HG03097 (cell line): ENCODE results near the gene DNMT3L.
"Not testable (repeated sequence)": the region's sequence is repeated elsewhere in the genome, so short reads cannot be mapped to it uniquely, and the experiment has no call there.

Experiments
- ATAC-seq: cut with Tn5 transposase; IDR thresholded peaks from one replicate; pipeline ENCODE4 v1.9.1; 2021; ENCODE audit not compliant: unreplicated experiment, low FRiP score

DNMT3L gene

GRCh38 chr21:44261675-44262295 lies at the start of gene DNMT3L:
Gene DNMT3L, minus strand, starts transcription at chr21:44261897. Its CDS starts 638 bp downstream, at chr21:44261259.
- no peak for ATAC-seq

- ATAC-seq: no peak
Observed at GRCh38 chr21:44310628-44311507, 49.2 kb upstream of the DNMT3L start.

GRCh38 chr21:44306936-44307704 lies 45.4 kb upstream of the DNMT3L start:
- no peak for ATAC-seq

GRCh38 chr21:44305691-44306090 lies 44.0 kb upstream of the DNMT3L start:
- no peak for ATAC-seq

GRCh38 chr21:44304877-44305293 lies 43.2 kb upstream of the DNMT3L start:
- no peak for ATAC-seq

- no peak for ATAC-seq
Observed at GRCh38 chr21:44304011-44304616, 42.4 kb upstream of the DNMT3L start.

GRCh38 chr21:44303490-44303981 lies 41.8 kb upstream of the DNMT3L start:
- no peak for ATAC-seq

- ATAC-seq: not testable (repeated sequence)
Observed at GRCh38 chr21:44302573-44303401, 41.1 kb upstream of the DNMT3L start.

GRCh38 chr21:44301961-44302406 lies 40.3 kb upstream of the DNMT3L start:
- no peak for ATAC-seq

- ATAC-seq: no peak
Observed at GRCh38 chr21:44301141-44301540, 39.4 kb upstream of the DNMT3L start.

GRCh38 chr21:44300262-44300959 lies 38.7 kb upstream of the DNMT3L start:
- ATAC-seq: peak; percentile 20

- ATAC-seq: peak; percentile 41
Observed at GRCh38 chr21:44299458-44300261, 38.0 kb upstream of the DNMT3L start, which contains the start of gene PFKL. Gene PFKL, plus strand, starts transcription at chr21:44300053. Its CDS starts 53 bp downstream, at chr21:44300106.

- no peak for ATAC-seq
Observed at GRCh38 chr21:44299085-44299457, 37.4 kb upstream of the DNMT3L start.

GRCh38 chr21:44298301-44298700 lies 36.6 kb upstream of the DNMT3L start:
- ATAC-seq: no peak

- ATAC-seq: no peak
Observed at GRCh38 chr21:44297525-44298290, 36.0 kb upstream of the DNMT3L start.

- ATAC-seq: no peak
Observed at GRCh38 chr21:44296916-44297315, 35.2 kb upstream of the DNMT3L start.

GRCh38 chr21:44296103-44296519 lies 34.4 kb upstream of the DNMT3L start:
- ATAC-seq: no peak
